Raji (cell line): ENCODE measurements around the gene TULP1.

Experiments used
- POLR2A ChIP-seq: IDR thresholded peaks from 2 replicates; pipeline ENCODE4 v1.6.1; 2011; ENCODE audit warnings: low read depth, low read length, control low read depth; ENCODE audit not compliant: insufficient read depth

The TULP1 gene

GRCh38 chr6:35533981-35534380 lies 21.3 kb upstream of the TULP1 start:
- no peak for TF ChIP-seq POLR2A

GRCh38 chr6:35532126-35532525 lies 19.4 kb upstream of the TULP1 start:
- no peak for TF ChIP-seq POLR2A

- no peak for TF ChIP-seq POLR2A
These were observed 11.8 kb upstream of the TULP1 start for GRCh38 chr6:35524380-35525020.

GRCh38 chr6:35522660-35523658 lies 10.3 kb upstream of the TULP1 start:
- TF ChIP-seq POLR2A, result no peak

GRCh38 chr6:35522151-35522550 lies 9.5 kb upstream of the TULP1 start:
- TF ChIP-seq POLR2A, result no peak

- TF ChIP-seq POLR2A, result no peak
These were observed 8.5 kb upstream of the TULP1 start for GRCh38 chr6:35521235-35521634.

- no peak for TF ChIP-seq POLR2A
These were observed 6.8 kb upstream of the TULP1 start for GRCh38 chr6:35519313-35520015.

- TF ChIP-seq POLR2A, result no peak
These were observed 6.0 kb upstream of the TULP1 start for GRCh38 chr6:35518566-35519312.

- TF ChIP-seq POLR2A, result no peak
These were observed 4.0 kb upstream of the TULP1 start for GRCh38 chr6:35516712-35517111.

- TF ChIP-seq POLR2A, result no peak
These were observed 1.9 kb upstream of the TULP1 start for GRCh38 chr6:35514587-35514986.

- TF ChIP-seq POLR2A, result no peak
These were observed 690 bp downstream of the TULP1 start for GRCh38 chr6:35512006-35512405.

GRCh38 chr6:35511562-35511941 lies 1.1 kb downstream of the TULP1 start:
- no peak for TF ChIP-seq POLR2A

GRCh38 chr6:35510916-35511561 lies 1.7 kb downstream of the TULP1 start:
- no peak for TF ChIP-seq POLR2A

- TF ChIP-seq POLR2A, result no peak
These were observed 4.2 kb downstream of the TULP1 start for GRCh38 chr6:35508542-35508941.

- no peak for TF ChIP-seq POLR2A
These were observed 4.7 kb downstream of the TULP1 start for GRCh38 chr6:35508027-35508426.

GRCh38 chr6:35507221-35507620 lies 5.5 kb downstream of the TULP1 start:
- no peak for TF ChIP-seq POLR2A
